Left forelimb (tissue), 1 donor: ENCODE results near the gene KIF26B.
"Not testable (repeated sequence)": the region's sequence is repeated elsewhere in the genome, so short reads cannot be mapped to it uniquely, and the experiment has no call there.

Experiments used
- DNase-seq: peaks from one replicate; pipeline ENCODE4 v3.0.0-alpha.2; 2018; ENCODE audit warnings: low spot score

The KIF26B gene

GRCh38 chr1:245154429-245155271 lies at the start of gene KIF26B:
Gene KIF26B, plus strand, starts transcription at chr1:245154985. Its CDS starts 440 bp downstream, at chr1:245155425.
- DNase-seq = peak; percentile 72

GRCh38 chr1:245105042-245105441 lies 49.7 kb upstream of the KIF26B start:
- no peak for DNase-seq

GRCh38 chr1:245105815-245106410 lies 48.9 kb upstream of the KIF26B start:
- DNase-seq = no peak

- no peak for DNase-seq
Observed at GRCh38 chr1:245107776-245108114, 47.0 kb upstream of the KIF26B start.

- DNase-seq = no peak
Observed at GRCh38 chr1:245108246-245108645, 46.5 kb upstream of the KIF26B start.

GRCh38 chr1:245108909-245109308 lies 45.9 kb upstream of the KIF26B start:
- DNase-seq = no peak

- DNase-seq = no peak
Observed at GRCh38 chr1:245110406-245110805, 44.4 kb upstream of the KIF26B start.

GRCh38 chr1:245111073-245111472 lies 43.7 kb upstream of the KIF26B start:
- no peak for DNase-seq

- no peak for DNase-seq
Observed at GRCh38 chr1:245113649-245114048, 41.1 kb upstream of the KIF26B start.

- DNase-seq = no peak
Observed at GRCh38 chr1:245116131-245116530, 38.7 kb upstream of the KIF26B start.

- no peak for DNase-seq
Observed at GRCh38 chr1:245116751-245117150, 38.0 kb upstream of the KIF26B start.

GRCh38 chr1:245118066-245118465 lies 36.7 kb upstream of the KIF26B start:
- DNase-seq = no peak

GRCh38 chr1:245118806-245119205 lies 36.0 kb upstream of the KIF26B start:
- no peak for DNase-seq

GRCh38 chr1:245121523-245121922 lies 33.3 kb upstream of the KIF26B start:
- DNase-seq = no peak

GRCh38 chr1:245124241-245124640 lies 30.5 kb upstream of the KIF26B start:
- DNase-seq = no peak

- DNase-seq = no peak
Observed at GRCh38 chr1:245124644-245125043, 30.1 kb upstream of the KIF26B start.

- no peak for DNase-seq
Observed at GRCh38 chr1:245126530-245126929, 28.3 kb upstream of the KIF26B start.

- no peak for DNase-seq
Observed at GRCh38 chr1:245128381-245129101, 26.2 kb upstream of the KIF26B start.

GRCh38 chr1:245129319-245130240 lies 25.2 kb upstream of the KIF26B start:
- no peak for DNase-seq

GRCh38 chr1:245130281-245131025 lies 24.3 kb upstream of the KIF26B start:
- DNase-seq = not testable (repeated sequence)

GRCh38 chr1:245131026-245131393 lies 23.8 kb upstream of the KIF26B start:
- no peak for DNase-seq
